Measurements from ENCODE around the gene LYSMD4.

Gene LYSMD4

DNA sequence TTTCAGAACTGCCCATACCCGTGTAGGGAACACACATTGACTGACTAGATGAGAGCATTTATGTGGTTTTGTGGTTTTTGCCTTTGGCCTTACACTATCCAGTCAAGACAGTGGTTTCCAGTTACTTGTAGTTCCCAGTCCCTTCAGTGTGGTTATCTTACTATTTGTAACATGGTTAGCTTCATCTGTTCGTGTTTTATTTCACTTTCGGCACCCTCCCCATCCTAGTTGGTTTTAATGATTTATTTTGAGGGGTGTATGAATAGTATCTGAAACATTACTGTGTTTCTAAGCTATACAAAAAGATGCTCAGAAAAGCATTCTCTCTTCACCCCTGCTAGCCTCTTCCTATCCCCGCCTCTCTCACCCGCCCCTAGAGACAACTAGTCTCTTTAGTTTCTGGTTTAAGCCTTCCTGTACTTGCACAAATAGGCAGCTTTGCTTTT is 14.1 kb downstream of the LYSMD4 start:
- TF ChIP-seq, protein P1, sequence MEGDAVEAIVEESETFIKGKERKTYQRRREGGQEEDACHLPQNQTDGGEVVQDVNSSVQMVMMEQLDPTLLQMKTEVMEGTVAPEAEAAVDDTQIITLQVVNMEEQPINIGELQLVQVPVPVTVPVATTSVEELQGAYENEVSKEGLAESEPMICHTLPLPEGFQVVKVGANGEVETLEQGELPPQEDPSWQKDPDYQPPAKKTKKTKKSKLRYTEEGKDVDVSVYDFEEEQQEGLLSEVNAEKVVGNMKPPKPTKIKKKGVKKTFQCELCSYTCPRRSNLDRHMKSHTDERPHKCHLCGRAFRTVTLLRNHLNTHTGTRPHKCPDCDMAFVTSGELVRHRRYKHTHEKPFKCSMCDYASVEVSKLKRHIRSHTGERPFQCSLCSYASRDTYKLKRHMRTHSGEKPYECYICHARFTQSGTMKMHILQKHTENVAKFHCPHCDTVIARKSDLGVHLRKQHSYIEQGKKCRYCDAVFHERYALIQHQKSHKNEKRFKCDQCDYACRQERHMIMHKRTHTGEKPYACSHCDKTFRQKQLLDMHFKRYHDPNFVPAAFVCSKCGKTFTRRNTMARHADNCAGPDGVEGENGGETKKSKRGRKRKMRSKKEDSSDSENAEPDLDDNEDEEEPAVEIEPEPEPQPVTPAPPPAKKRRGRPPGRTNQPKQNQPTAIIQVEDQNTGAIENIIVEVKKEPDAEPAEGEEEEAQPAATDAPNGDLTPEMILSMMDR (IDR thresholded peaks at IDR 0.05), result no peak

DNA sequence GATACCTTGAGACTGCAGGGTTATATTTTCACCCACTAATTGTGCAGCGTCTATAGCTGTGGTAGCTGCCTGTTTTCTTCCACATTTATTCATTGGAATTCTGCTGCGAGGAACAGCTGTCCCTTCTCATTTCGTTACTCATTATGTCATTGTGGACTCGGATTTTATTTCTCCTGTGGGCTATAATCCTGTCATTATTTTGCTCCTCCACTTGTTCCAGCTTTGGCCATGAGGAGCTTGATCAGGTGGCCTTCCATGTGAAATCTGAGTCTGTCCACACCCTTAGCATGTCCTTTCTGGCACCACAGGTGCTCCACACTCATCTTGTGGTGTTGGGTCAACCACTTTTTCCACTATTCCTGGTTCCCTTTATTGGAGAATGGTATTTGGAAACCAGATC is 14.8 kb downstream of the LYSMD4 start:
- TF ChIP-seq, protein P1 (IDR thresholded peaks at IDR 0.05), result no peak

DNA sequence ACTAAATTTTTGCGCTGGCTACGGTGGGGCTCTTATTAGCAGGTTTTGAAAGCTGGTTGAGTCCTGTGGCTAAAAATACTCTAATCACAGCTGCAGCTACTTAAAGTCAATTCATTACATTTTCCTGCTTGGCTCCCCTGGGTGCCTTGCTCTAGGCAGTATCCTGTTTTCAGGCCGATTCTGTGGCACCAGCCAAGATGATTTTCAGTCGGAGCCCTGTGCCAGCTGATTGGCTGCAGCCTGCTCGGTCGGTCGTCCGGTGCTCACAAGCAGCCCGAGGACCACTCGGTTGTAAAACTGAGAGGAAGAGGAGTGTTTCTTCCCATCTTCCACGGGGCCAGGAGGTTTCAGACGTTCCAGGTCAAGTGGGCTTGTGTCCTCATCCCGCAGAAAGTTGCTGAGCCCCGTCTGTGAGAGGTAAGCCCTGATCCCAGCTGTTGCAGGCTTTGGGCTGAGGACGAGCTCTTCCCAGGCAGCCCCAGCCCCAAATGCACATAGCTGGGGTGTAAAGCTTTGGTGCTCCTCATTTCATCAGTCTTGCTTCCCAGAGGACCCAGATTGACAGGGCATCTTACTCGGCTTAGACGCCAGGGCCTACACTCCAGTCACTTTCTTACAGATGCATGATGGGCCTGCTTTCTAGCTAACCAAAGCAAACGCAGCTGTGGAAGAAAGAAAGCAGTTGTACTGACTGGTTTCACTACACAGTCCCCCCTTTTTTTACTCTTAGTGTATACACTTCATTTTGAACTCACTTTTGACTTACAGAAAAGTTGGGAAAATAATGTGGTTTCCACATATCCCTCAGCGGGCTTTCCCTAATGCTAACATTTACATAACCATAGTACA is 15.9 kb downstream of the LYSMD4 start:
- TF ChIP-seq, protein P1 (IDR thresholded peaks at IDR 0.05), result no peak

DNA sequence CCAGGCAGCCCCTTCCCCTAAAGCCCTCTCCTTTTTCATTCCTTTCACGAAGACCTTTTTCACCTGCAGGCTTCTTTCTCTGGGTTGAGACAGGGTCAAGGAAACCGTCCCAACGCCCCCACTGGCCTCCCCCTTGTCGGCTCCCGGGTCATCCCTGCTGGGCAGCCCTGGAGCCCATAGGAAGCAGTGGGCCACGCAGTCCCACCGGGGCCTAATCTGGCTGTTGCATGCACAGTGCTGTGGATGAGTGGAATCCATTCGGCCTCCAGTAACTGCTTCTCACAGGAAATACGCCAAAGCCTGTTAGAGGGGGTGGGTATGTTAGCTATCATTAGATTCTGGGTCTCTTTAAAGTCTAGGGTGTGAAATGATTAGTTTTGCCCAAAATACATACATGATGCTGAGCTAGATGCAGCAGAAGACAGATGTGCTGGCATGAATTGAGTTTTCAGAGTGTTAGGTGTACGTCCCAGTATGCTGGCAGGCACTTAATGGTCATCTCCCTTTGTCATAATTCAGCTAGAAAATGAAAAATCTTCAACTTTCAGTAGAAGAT is 16.6 kb downstream of the LYSMD4 start:
- TF ChIP-seq, protein P1 (IDR thresholded peaks at IDR 0.05), result no peak

DNA sequence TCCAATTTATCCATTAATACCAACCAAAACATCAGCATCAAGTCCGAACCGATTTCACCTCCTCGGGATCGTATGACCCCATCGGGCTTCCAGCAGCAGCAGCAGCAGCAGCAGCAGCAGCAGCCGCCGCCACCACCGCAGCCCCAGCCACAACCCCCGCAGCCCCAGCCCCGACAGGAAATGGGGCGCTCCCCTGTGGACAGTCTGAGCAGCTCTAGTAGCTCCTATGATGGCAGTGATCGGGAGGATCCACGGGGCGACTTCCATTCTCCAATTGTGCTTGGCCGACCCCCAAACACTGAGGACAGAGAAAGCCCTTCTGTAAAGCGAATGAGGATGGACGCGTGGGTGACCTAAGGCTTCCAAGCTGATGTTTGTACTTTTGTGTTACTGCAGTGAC is 20.8 kb downstream of the LYSMD4 start:
- TF ChIP-seq, protein P1 (IDR thresholded peaks at IDR 0.05), result no peak

DNA sequence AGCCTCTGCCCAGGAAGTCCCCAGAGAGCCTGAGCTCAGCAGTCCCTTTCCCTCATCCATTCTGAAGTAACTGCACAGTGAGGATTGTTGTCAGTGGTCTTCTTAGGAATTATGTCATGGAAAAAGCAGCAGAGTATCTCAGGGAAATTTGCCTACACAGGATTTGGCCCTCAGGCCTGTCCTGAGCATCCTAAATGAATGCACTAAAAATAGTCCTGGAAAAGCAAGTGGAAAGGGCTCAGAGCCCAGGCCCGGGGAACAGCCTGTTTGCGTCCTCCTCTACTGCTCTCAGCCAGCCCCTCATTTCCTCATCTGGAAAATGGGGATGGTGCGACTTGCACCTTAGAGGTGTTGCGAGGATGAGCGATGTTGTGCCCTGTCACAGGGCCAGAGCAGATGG is 21.6 kb downstream of the LYSMD4 start:
- TF ChIP-seq, protein P1 (IDR thresholded peaks at IDR 0.05), result no peak

DNA sequence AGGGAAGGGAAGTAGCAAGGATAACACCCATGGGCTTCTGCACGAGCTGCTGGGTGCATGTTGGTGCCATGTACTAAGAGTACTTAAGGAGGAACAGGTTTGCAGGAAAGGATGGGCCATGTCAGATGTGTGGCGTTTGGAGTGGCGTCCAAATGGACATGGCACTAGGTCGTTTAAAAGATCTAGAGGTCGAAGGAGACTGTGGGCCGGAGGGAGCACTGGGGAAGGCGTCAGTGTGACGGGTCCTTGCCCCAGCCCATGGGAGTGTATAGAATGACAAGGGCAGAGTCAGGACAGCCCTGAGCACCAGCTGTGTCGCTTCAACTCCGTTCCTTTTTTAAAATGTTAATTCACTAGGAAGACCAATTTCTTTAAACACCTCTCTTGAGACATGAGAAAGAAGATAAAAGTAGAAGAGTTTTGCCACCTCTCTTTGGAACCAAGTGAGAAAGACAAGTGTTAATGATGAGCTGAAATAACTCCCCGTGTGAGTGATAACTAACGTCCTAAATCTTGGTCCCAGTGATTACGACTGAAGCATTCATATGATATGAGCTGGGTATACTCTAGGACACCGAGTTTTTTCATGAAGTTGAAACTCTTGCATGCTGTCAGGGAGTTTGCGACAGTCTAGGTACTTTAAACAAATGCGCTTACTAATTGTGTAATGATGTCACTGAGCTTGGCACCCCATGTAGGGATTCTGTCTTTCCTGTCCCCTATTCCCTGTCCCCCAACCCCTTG is 23.8 kb downstream of the LYSMD4 start:
- TF ChIP-seq, protein P1 (IDR thresholded peaks at IDR 0.05), result no peak
